ENCODE results near the gene CSMD2.

The CSMD2 gene

DNA sequence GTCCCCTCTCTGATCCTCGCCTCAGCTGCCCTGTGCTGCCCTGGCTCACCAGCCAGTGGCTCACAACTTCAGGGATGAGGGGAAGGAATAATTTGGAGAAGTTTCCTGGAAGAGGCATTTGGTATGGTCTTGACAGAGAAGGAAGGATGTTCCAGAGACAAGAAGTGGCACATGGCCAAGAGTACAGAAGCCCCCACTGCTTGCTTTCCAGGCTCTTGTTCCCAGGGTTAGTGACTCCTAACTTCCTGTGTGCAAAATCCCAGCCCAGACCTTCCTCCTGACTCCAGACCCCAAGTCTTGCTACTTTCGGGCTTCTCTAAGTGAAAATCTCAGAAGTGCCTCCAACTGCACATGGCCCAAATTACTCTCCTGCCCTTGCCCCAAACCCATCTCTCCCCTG, 215.5 kb downstream of the CSMD2 start:
- no peak for DNase-seq

DNA sequence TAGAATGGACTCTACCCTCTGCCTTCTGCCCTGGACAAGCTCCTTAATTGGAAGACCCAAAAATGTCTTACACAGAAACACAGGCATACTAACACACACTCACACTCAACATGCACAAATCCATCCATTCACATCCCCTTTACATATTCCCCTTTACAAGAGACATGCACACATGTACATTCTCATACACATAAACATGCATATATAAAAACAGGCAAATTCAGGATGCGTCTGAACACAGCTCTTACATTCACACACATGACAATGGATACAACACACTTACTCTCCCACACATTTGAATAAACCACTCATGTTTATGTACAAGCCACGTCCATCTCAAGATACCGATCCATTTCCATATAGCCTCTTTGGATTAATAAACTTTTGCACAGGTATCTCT, 216.7 kb downstream of the CSMD2 start:
- DNase-seq = no peak

- DNase-seq = no peak
Measured at GRCh38 chr1:33946836-33947235, 218.2 kb downstream of the CSMD2 start.

DNA sequence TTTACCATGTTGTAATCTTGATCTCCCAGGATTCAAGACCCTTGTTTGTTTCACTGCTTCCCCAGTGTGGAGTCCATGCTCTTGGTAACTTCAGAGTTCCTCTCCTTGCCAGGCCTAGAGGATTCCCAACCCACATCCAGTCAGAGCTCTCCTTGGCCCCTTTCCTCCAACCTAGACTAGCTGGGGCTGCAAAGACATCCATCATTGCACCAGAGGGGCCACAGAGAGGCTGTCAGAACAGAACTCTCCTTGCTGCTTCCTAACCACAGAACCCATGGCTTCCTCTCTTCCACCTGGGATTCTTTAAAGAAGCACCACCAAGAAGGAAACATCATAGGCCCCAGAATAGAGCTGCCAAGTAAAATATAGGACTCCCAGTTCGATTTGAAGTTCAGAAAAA, 220.2 kb downstream of the CSMD2 start:
- no peak for DNase-seq

DNA sequence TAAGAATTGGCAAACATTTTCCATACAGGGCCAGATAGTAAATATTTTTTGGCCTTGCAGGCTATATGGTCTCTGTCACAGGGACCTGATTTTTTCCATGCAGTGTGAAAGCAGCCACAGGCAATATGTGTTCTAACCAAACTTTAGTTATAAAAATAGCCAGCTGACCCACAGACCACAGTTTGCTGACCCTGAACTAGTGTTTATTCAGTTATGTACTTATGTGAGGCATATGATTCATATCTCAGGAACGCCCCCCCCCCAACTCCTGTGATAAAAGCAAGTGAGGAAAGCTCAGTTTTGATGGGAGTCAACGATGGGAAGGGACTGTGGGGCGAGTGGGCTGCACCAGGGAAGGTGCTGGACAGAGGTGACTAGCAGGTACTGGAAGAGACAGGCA, 221.1 kb downstream of the CSMD2 start:
- DNase-seq = no peak

GRCh38 chr1:33932871-33933270, 232.2 kb downstream of the CSMD2 start:
- no peak for DNase-seq

- DNase-seq = no peak
Measured at GRCh38 chr1:33931111-33931475, 233.9 kb downstream of the CSMD2 start.

- no peak for DNase-seq
Measured at GRCh38 chr1:33930346-33931110, 234.5 kb downstream of the CSMD2 start.

DNA sequence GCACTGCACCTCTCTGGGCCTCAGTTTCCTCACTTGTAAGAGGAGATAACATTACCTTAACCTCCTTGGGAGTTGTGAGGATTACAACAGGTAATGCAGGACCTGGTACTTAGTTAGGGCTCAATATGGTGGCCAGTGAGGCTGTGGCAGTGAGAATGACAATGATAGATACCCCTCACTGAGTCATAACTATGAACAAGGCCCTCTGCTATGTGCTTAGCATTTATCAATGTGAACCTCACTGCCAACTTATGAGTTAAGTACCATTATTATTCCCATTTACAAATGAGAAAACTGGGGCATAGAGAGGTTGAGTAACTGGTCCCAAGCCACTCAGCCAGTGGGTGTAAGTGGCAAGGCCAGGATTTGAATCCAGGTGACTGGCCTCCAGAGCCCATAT, 236.8 kb downstream of the CSMD2 start:
- DNase-seq = no peak

DNA sequence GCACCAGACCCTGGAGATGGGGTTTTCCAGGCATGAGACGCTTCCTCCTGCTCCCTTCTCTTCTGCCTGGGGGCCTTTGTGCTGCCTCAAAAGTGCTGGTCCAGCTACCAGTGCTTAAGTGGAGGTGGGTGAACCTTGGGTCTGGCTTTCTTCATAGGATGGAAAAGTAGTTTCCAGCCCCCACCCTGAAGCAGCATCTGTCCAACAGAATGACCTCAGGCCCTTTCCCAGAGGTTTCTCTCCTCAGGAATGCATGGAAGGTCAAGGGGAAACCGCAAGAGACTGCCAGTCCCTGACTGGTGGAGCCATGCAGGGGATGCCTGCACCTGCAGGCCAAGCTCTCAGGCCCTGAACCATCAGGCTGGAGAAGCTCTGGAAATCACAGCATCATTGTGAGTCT, 237.3 kb downstream of the CSMD2 start:
- DNase-seq = no peak

GRCh38 chr1:33925586-33925985, 239.4 kb downstream of the CSMD2 start:
- no peak for DNase-seq

DNA sequence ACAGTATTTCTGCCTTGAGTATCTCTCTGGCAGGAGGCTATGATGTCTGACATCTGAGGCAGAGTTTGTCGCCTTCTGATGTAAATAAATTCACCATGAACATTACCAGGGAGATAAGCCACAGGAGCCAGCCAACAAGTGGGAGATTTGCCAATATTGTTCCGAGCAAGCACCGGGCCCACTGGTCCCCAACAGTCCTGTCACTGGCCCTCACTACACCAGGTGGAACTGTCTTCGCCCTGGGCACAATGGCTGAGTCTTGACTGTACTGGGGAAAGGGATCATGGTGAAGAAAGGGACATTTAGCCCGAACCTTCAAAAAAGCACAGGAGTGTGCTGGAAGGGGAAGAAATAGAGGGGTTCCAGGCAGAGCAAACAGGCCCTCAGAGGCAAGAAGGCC, 243.7 kb downstream of the CSMD2 start:
- DNase-seq = no peak

DNA sequence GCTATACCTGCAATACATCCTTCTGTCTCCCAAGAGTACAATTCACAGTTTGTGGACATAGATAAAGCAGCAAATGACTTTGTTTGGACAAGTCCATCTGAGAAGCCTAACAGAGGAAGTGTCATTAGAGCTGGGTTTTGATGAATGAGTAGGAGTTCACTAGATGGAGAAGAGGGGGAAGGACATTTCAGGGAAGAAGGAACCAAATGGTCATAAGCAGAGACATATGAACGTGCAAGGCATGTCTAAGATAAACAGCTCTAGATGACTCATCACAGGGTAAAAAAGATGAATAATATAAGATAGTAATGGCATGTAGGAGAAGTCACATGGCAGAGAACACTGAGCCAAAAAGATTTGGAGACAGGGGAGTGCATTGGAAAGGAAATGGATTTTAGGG, 246.7 kb downstream of the CSMD2 start:
- no peak for DNase-seq

DNA sequence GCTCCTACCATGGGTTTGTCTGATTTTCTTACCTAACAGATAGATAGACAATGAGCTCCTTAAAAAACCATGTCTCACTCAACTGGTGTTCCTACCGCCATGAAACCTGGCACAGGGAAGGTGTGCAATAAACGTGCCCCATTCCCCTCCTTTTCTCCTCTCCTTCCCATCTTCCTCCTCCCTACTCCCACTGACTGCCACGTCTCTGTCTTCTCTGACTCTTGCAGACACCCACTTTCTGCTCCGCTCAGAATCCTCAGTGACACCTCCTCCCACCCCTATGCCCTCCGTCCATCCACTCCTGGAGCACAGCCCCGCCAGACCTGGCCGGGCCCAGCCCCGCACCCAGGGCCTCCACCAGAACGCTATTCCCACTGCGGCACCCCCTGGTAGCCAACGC, 248.2 kb downstream of the CSMD2 start:
- no peak for DNase-seq

GRCh38 chr1:33914531-33914930, 250.5 kb downstream of the CSMD2 start:
- no peak for DNase-seq

- no peak for DNase-seq
Measured at GRCh38 chr1:33908324-33908956, 256.6 kb downstream of the CSMD2 start.

DNA sequence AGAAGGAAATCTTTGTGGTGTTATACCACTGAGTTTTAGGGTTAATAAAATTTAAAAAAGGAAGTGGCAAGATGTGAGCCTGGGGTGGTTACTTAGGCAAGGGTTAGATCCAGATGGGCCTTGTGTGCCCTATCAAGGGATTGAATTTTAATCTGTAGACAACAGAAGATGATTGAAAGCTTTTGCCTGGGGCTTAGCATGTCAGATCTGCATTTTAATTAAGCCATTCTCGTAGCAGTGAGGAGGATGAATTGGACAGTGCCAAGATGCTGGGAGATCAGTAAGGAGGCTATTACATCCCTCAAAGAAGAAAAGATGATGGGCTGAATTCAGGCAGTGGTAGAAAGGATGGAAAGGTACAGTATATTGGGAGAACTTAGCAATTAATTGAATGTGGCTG, 258.9 kb downstream of the CSMD2 start:
- DNase-seq = no peak

GRCh38 chr1:33905241-33905640, 259.8 kb downstream of the CSMD2 start:
- no peak for DNase-seq

DNA sequence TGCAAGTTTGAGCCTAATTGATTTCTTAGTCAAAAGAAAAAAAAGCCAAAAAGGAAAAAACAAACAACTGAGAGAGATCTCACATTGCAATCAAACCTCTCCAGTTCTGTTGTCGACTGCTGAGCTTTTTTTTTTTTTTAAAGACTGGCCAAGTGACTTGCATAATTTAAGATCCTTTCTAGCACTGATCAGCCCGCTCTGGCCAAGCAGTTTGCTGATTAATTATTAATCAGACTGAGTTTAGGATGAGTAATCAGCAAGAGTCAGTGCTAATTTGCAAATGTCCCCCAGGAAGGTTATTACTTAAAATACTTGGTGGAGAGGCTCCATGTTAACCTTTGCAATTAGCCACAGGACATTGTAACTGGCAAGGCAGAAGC, 261.8 kb downstream of the CSMD2 start:
- no peak for DNase-seq

DNA sequence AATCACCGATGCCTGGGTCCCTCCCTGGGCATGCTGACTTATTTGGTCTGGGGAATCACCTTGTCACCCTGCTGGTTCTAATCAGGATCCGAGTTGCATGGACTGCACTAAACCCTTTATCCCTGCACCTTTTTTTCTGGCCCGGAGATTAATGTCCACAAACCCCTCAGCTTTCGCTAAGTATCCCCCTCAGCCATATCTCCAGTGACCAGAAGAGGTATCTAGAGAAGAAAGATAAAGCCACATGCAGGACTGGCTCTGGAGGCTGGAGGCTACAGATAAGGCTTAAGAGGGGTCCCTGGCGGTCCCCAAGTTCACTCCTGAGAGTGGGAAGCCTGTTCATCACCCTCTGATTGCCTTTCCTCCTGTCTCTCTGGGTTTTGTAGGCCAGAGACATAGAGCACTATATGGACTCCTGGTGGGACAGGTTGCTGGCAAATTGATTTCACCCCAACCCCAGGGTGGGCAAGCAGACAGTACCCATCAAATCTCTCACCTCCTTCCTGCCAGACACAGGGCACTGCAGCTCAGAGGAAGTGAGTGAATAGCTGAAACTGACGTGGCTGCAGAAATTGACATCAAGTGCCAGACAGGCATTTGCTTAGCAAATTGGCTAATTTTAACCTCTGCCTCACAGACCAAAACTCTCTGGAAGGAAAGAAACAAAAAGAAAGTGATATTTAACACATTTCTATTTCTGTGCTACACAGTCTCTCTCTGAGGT, 262.4 kb downstream of the CSMD2 start:
- no peak for DNase-seq

DNA sequence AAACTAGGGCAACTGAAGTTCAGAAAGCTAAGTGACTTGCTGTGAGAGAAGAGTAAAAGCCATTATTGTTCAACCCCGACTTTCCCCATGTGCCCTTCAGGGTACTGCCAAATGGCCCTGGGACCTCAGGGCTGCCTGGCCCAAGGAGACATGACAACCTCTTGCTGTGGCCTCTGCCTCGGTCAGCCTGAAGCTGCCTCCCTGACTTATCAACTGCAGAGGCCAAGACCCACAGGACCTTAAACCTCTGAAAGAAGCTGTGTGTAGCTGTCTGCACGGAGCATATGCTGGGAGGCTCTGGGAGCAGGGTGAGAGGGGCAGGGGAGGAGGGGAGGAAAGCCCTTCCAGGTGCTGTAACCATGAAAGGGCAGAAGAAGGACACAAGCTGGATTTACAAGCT, 265.3 kb downstream of the CSMD2 start:
- no peak for DNase-seq

DNA sequence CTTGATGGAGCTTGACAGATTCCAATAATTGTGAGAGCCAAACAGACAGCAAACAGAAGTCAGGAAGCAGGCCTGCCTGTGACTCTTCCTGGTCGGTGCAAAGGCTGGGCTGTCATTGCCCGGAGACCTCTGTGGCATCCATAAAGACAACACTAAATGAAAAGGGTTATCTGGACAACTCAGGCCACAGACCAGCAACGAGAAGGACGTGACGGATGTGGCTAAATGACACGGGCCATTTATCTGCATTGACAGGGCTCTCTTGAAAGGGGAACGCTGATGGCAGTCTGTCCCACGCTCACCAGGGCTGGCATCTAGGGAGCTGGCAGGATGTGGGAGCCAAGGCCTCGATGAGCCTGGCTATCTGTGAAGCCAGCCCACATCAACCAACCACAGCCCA, 266.1 kb downstream of the CSMD2 start:
- no peak for DNase-seq

- DNase-seq = no peak
Measured at GRCh38 chr1:33898406-33898805, 266.6 kb downstream of the CSMD2 start.

GRCh38 chr1:33897092-33897725, 267.8 kb downstream of the CSMD2 start:
- DNase-seq = no peak

Data from stimulated activated CD4-positive, alpha-beta T cell treated with anti-CD3 and anti-CD28 coated beads, Interleukin-2, amount 100 ng/mL, for 48 hours (primary cell).